GM12878 (cell line): ENCODE data around the gene BLOC1S3. TPM values are rescaled to one million over a fixed set of nuclear protein-coding genes. Genes with fewer than 3 reads are reported as not detected.

Experiments used
- ATAC-seq: fragments of 200-7000 bp; cut with Tn5 transposase; 3 replicates; pipeline ENCODE4 v1.9.1; 2020; ENCODE audit warnings: mild to moderate bottlenecking, moderate library complexity
- BruUV-seq: library from RNA; stranded (reverse); fragments of 400-500 nt; replicated peaks from 2 replicates; lab custom pipeline; 2021; lab: Mats Ljungman, UMichigan
- CTCF ChIA-PET: fragments of 300-600 bp; sonication (Branson Sonifier 250); formaldehyde crosslinking; extraction: SDS; loops from one replicate; lab custom pipeline; 2021; ENCODE audit warnings: inconsistent platforms; lab: Yijun Ruan, JAX
- POLR2A ChIA-PET: fragments of 350-600 bp; formaldehyde crosslinking; extraction: SDS; loops from one replicate; lab custom pipeline; 2021; ENCODE audit warnings: inconsistent platforms; lab: Charles Lee
- RAD21 ChIA-PET: fragments of 300-600 bp; sonication (Branson Sonifier 250); formaldehyde crosslinking; loops from one replicate; lab custom pipeline; 2023; ENCODE audit warnings: antibody characterized with exemption; ENCODE audit not compliant: unreplicated experiment; lab: Charles Lee
- SMC1A ChIA-PET: fragments of 300-600 bp; sonication (Branson Sonifier 250); formaldehyde crosslinking; loops from one replicate; lab custom pipeline; 2023; ENCODE audit not compliant: unreplicated experiment, uncharacterized antibody; lab: Charles Lee
- DNase-seq: peaks from one replicate; pipeline ENCODE4 v3.0.0-alpha.2; 2011; ENCODE audit warnings: low read depth, low spot score
- FAIRE-seq: peaks from 3 replicates; lab custom pipeline; 2011; peaks lifted over from hg19 to GRCh38; lab: Jason Lieb, UNC
- H2AFZ ChIP-seq: 2 replicates; pipeline ENCODE4 v1.6.0; 2011; ENCODE audit warnings: low read depth, low read length, control low read depth; ENCODE audit not compliant: control insufficient read depth
- H3K27ac ChIP-seq: 2 replicates; pipeline ENCODE4 v1.5.1; 2011; ENCODE audit warnings: control low read depth; ENCODE audit not compliant: control insufficient read depth, insufficient read depth
- H3K27me3 ChIP-seq, 2 experiments: replicated peaks in 1 of 2; 2 replicates each; pipeline versions ENCODE4 v1.6.0 to v1.6.1; 2011; ENCODE audit warnings: low read length in 1 of 2; ENCODE audit not compliant: control insufficient read depth in 2 of 2, insufficient read depth in 2 of 2
- H3K36me3 ChIP-seq, 2 experiments: 2 replicates each; pipeline ENCODE4 v1.5.1; 2011; ENCODE audit warnings: low read length in 1 of 2; ENCODE audit not compliant: control insufficient read depth in 2 of 2, insufficient read depth in 2 of 2
- H3K4me1 ChIP-seq: 2 replicates; pipeline ENCODE4 v1.6.1; 2011; ENCODE audit warnings: mild to moderate bottlenecking, low read length, moderate library complexity, mixed read lengths; ENCODE audit not compliant: control insufficient read depth, insufficient read depth
- H3K4me2 ChIP-seq: 2 replicates; pipeline ENCODE4 v1.6.0; 2011; ENCODE audit warnings: control low read depth; ENCODE audit not compliant: control insufficient read depth, insufficient read depth
- H3K4me3 ChIP-seq: fragments of 200-600 bp; sonication (generic); 2 replicates; pipeline ENCODE4 v1.5.1; 2016
- H3K79me2 ChIP-seq: 2 replicates; pipeline ENCODE4 v1.6.0; 2011; ENCODE audit warnings: low read length; ENCODE audit not compliant: control insufficient read depth, insufficient read depth
- H3K9ac ChIP-seq: 2 replicates; pipeline ENCODE4 v1.8.0; 2011; ENCODE audit warnings: low read length, control low read depth, mixed read lengths; ENCODE audit not compliant: control insufficient read depth, insufficient read depth
- H3K9me3 ChIP-seq: replicated peaks from 3 replicates; pipeline ENCODE4 v1.5.1; 2011; ENCODE audit warnings: mild to moderate bottlenecking, low read length; ENCODE audit not compliant: control insufficient read depth, insufficient read depth
- H4K20me1 ChIP-seq: 2 replicates; pipeline ENCODE4 v1.6.0; 2011; ENCODE audit not compliant: control insufficient read depth, insufficient read depth
- BMI1 ChIP-seq: fragments of 450-650 bp; IDR thresholded peaks from 2 replicates; pipeline ENCODE4 v1.6.1; 2016; ENCODE audit warnings: mild to moderate bottlenecking, moderate library complexity, borderline replicate concordance
- CHD4 ChIP-seq: fragments of 200-600 bp; sonication (generic); IDR thresholded peaks from 2 replicates; pipeline ENCODE4 v1.6.1; 2016; ENCODE audit warnings: mild to moderate bottlenecking
- GABPA ChIP-seq: IDR thresholded peaks from 2 replicates; pipeline ENCODE4 v1.6.1; 2014; ENCODE audit warnings: antibody characterized with exemption, low read depth, mild to moderate bottlenecking, inconsistent platforms
- HDAC2 ChIP-seq: fragments of 200-600 bp; sonication (generic); IDR thresholded peaks from 2 replicates; pipeline ENCODE4 v1.6.1; 2017
- KDM1A ChIP-seq: fragments of 200-600 bp; sonication (generic); IDR thresholded peaks from 2 replicates; pipeline ENCODE4 v1.6.1; 2016; ENCODE audit warnings: borderline replicate concordance
- MAX ChIP-seq: IDR thresholded peaks from 2 replicates; pipeline ENCODE4 v1.6.1; 2012; ENCODE audit warnings: low read depth, low read length, improper control_type of control experiment
- NFYB ChIP-seq: IDR thresholded peaks from 2 replicates; pipeline ENCODE4 v1.6.1; 2011; ENCODE audit warnings: low read depth, mild to moderate bottlenecking, low read length, improper control_type of control experiment, moderate library complexity; ENCODE audit not compliant: insufficient read depth
- NR2C2 ChIP-seq: IDR thresholded peaks from 2 replicates; pipeline ENCODE4 v1.6.1; 2011; ENCODE audit warnings: borderline replicate concordance, low read depth; ENCODE audit not compliant: control insufficient read depth, insufficient read length
- NR2F1 ChIP-seq: fragments of 450-650 bp; conservative IDR thresholded peaks from 2 replicates; pipeline ENCODE4 v1.6.1; 2017; ENCODE audit warnings: mild to moderate bottlenecking
- POLR2AphosphoS2 ChIP-seq: IDR thresholded peaks from 2 replicates; pipeline ENCODE4 v1.6.1; 2011; ENCODE audit warnings: low read depth, mild to moderate bottlenecking, low read length, improper control_type of control experiment, moderate library complexity
- RCOR1 ChIP-seq: conservative IDR thresholded peaks from 2 replicates; pipeline ENCODE4 v1.6.1; 2012; ENCODE audit warnings: low read depth, low read length, improper control_type of control experiment
- SMC3 ChIP-seq: IDR thresholded peaks from 2 replicates; pipeline ENCODE4 v1.6.1; 2011; ENCODE audit warnings: low read length, improper control_type of control experiment, borderline replicate concordance
- SRF ChIP-seq, 2 experiments: IDR thresholded peaks; 2 replicates each; pipeline ENCODE4 v1.6.1; 2011; ENCODE audit warnings: low read depth in 2 of 2, low read length in 2 of 2, mild to moderate bottlenecking in 1 of 2, moderate library complexity in 1 of 2
- SUPT20H ChIP-seq: IDR thresholded peaks from 2 replicates; pipeline ENCODE4 v1.6.1; 2011; ENCODE audit warnings: low read depth, mild to moderate bottlenecking, low read length, moderate library complexity, borderline replicate concordance; ENCODE audit not compliant: control insufficient read depth
- TAF1 ChIP-seq: IDR thresholded peaks from 2 replicates; pipeline ENCODE4 v1.6.1; 2011; ENCODE audit warnings: mild to moderate bottlenecking, low read depth, low read length, borderline replicate concordance
- TCF7 ChIP-seq: IDR thresholded peaks from 2 replicates; pipeline ENCODE4 v1.6.1; 2014; ENCODE audit warnings: antibody characterized with exemption, borderline replicate concordance
- ZBED1 ChIP-seq: IDR thresholded peaks from 2 replicates; pipeline ENCODE4 v1.6.1; 2016; ENCODE audit warnings: borderline replicate concordance
- ZNF207 ChIP-seq: fragments of 450-650 bp; IDR thresholded peaks from 2 replicates; pipeline ENCODE4 v1.6.1; 2014; ENCODE audit warnings: antibody characterized with exemption, mild to moderate bottlenecking, borderline replicate concordance
- ZNF687 ChIP-seq: fragments of 450-650 bp; IDR thresholded peaks from 2 replicates; pipeline ENCODE4 v1.6.1; 2017; ENCODE audit warnings: mild to moderate bottlenecking, moderate library complexity
- WGBS: methylation state at CpG from one replicate; pipeline ENCODE4 v1.1.6; 2016; ENCODE audit warnings: low lambda C conversion rate; ENCODE audit not compliant: insufficient replicate concordance, insufficient coverage; ENCODE audit errors: missing lambda C conversion rate; 5-methylcytosine and 5-hydroxymethylcytosine counted together
- in situ Hi-C: fragments of 300-500 bp; cut with MboI; formaldehyde crosslinking; loops from 9 replicates; pipeline ENCODE4 v1.14.3; 2018; ENCODE audit warnings: mixed read lengths
- intact Hi-C: fragments of 100-400 bp; cut with micrococcal nuclease; formaldehyde crosslinking; loops from one replicate; pipeline ENCODE4 v1.14.2; 2022; ENCODE audit not compliant: unreplicated experiment
- polyA plus RNA-seq, 11 experiments: library from polyadenylated mRNA; depleted of rRNA in 4 of 11; unstranded in 6 of 11; stranded (reverse) in 5 of 11; fragments of >200 nt; fragmentation: Nextera tagmentation in 4 of 11; fragmentation: Illumina TruSeq in 1 of 11; extraction: Ambion mirVana in 4 of 11; extraction: Trizol in 1 of 11; gene quantifications; 1 replicate in 1 of 11; 2 replicates in 10 of 11; pipeline versions ENCODE4 v1.2.1 to v1.2.3, GENCODE V29; 2011 to 2016; ENCODE audit warnings: inconsistent platforms in 2 of 11, missing spikeins in 2 of 11, low read depth in 1 of 11
- total RNA-seq, 4 experiments: library from RNA; depleted of rRNA in 3 of 4; stranded (reverse); fragments of >200 nt in 3 of 4; fragmentation: Illumina TruSeq in 1 of 4; extraction: Trizol in 1 of 4; gene quantifications; 2 replicates each; pipeline versions ENCODE4 v1.2.1 to v1.2.3, GENCODE V29; 2013 to 2021

Gene BLOC1S3
- total and polyA plus RNA-seq, 10 of the 15 experiments (the other 5 are each of a cell fraction or from before 2014, with no cell fraction given): 3.6 to 18.3 (median 10.4) TPM

- Histone ChIP-seq H3K4me2 (peak overlapping the region; percentile 12), H3K27ac (peak overlapping the region; percentile 64; the same call in 1 of the 2 replicates), H3K9ac (peak overlapping the region; percentile 48; the same call in 1 of the 2 replicates), H3K79me2 (no peaks in the 10 kb centered on the region), H3K4me3 (no peak overlapping the region), H3K9me3 (no peaks in the 10 kb centered on the region), H3K27me3 (no peaks in the 10 kb centered on the region; a peak in 1 of 4 replicates), H3K4me1 (peaks cover 18% of the 10 kb centered on the region), H3K36me3 (no peaks in the 10 kb centered on the region), H2AFZ (peak overlapping the region; percentile 67), H4K20me1 (no peaks in the 10 kb centered on the region)
- ChIA-PET CTCF (interaction anchor here (0.6 to 1.9 kb wide), 12 partner anchors 14 to 162 kb away, joined by 3 to 18 read pairs (median 4); partner anchors contain the start of genes BLOC1S3 and TRAPPC6A), SMC1A (interaction anchor here (0.5 to 2.6 kb wide), 12 partner anchors 13 to 209 kb away, joined by 3 to 17 read pairs (median 3); partner anchors contain the start of genes BLOC1S3, PPP1R37 and TRAPPC6A), RAD21 (interaction anchor here (0.8 to 2.8 kb wide), 10 partner anchors 11 to 148 kb away, joined by 3 to 19 read pairs (median 6); partner anchors contain the start of genes BLOC1S3, PPP1R37 and TRAPPC6A), POLR2A (interaction anchor here (1.0 to 3.0 kb wide), 6 partner anchors 9 to 125 kb away, joined by 3 to 26 read pairs (median 6); partner anchors contain the start of genes BLOC1S3 and TRAPPC6A)
- WGBS: 26% methylated on average over 27 of the region's 27 CpGs
- no TSS peak for BruUV-seq
- DNase-seq (peak; percentile 64), ATAC-seq (peak; percentile 92), FAIRE-seq (peak; percentile 87)
- in situ Hi-C loops: no loop called here
- intact Hi-C loops: loop anchor here (1.0 kb wide), 1 partner anchor 27 kb away; no protein-coding TSS in a partner anchor
- TF ChIP-seq SMC3 (no peak), RCOR1 (no peak), TAF1 (no peak; the same call in 1 of the 2 replicates), GABPA (no peak), NR2F1 (no peak), ZNF687 (0 out of 2 replicates have a peak, but pooled peaks have one; percentile 43), ZNF207 (no peak), SRF (IDR thresholded peaks at IDR 0.05; ENCODE audit: low read depth in 2 of 2, low read length in 2 of 2) (0 out of 4 replicates have a peak, but pooled peaks of 1 of the 2 experiments have one; percentile 11), ZBED1 (no peak), CHD4 (no peak), HDAC2 (no peak), KDM1A (no peak), TCF7 (no peak), NFYB (peak; percentile 73; the same call in 1 of the 2 replicates), BMI1 (no peak), MAX (no peak), SUPT20H (no peak), NR2C2 (no peak), POLR2AphosphoS2 (no peak)
These were observed 13.8 kb upstream of the BLOC1S3 start for GRCh38 chr19:45164577-45165335.
